Astrocyte (in vitro differentiated cells and primary cell): ENCODE data around the gene LGALS16.
"Not testable (repeated sequence)": the region's sequence is repeated elsewhere in the genome, so short reads cannot be mapped to it uniquely, and the experiment has no call there.

Experiments used
- EZH2 ChIP-seq: IDR thresholded peaks from 2 replicates; pipeline ENCODE4 v1.6.1; 2012; ENCODE audit warnings: mild to moderate bottlenecking, low read length, inconsistent platforms; ENCODE audit not compliant: insufficient read depth
- TF ChIP-seq, protein P1 (sequence below): IDR thresholded peaks from 2 replicates; pipeline ENCODE4 v1.5.1; 2011; ENCODE audit warnings: low read depth, mild to moderate bottlenecking, inconsistent platforms, low read length, moderate library complexity; ENCODE audit not compliant: insufficient read depth

DNA sequence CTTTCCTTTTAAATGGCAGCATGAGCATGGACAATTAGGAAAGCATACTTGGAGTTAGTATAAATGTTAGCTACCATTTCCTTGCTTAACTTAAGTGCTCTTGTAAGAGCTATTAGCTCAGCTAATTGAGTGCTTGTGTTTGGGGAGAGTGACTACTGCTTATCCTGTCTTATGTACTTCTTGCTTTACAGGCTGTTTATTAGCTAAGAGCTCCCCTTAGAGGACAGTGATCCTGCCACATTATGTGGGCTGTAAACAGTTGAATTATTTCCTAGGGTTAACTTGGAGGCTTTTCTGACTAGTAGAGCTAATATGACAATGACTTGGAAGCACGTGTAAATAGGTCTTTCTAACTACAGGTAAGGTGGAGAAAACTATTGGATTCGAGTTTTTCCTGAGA is 28.1 kb upstream of the LGALS16 start:
- not testable (repeated sequence) for TF ChIP-seq EZH2
- TF ChIP-seq, protein P1, sequence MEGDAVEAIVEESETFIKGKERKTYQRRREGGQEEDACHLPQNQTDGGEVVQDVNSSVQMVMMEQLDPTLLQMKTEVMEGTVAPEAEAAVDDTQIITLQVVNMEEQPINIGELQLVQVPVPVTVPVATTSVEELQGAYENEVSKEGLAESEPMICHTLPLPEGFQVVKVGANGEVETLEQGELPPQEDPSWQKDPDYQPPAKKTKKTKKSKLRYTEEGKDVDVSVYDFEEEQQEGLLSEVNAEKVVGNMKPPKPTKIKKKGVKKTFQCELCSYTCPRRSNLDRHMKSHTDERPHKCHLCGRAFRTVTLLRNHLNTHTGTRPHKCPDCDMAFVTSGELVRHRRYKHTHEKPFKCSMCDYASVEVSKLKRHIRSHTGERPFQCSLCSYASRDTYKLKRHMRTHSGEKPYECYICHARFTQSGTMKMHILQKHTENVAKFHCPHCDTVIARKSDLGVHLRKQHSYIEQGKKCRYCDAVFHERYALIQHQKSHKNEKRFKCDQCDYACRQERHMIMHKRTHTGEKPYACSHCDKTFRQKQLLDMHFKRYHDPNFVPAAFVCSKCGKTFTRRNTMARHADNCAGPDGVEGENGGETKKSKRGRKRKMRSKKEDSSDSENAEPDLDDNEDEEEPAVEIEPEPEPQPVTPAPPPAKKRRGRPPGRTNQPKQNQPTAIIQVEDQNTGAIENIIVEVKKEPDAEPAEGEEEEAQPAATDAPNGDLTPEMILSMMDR = not testable (repeated sequence)
